Activated naive CD4-positive, alpha-beta T cell treated with anti-CD3 and anti-CD28 coated beads for 36 hours (primary cell): ENCODE data around the gene LINGO1. TPM values are rescaled to one million over a fixed set of nuclear protein-coding genes. Genes with fewer than 3 reads are reported as not detected.

Experiments
- CTCF ChIA-PET: fragments of 350-600 bp; sonication (Branson Sonifier 250); formaldehyde crosslinking; loops from one replicate; lab custom pipeline; 2021; ENCODE audit warnings: antibody characterized with exemption; lab: Charles Lee
- DNase-seq: peaks from one replicate; pipeline ENCODE4 v3.0.0-alpha.2; 2020
- H3K27ac Mint-ChIP-seq: one replicate; pipeline ENCODE4 v1.8.0; 2021; ENCODE audit warnings: mild to moderate bottlenecking, mixed read lengths
- H3K27me3 Mint-ChIP-seq: one replicate; pipeline ENCODE4 v1.8.0; 2021; ENCODE audit warnings: low read depth, mixed read lengths
- H3K36me3 Mint-ChIP-seq: one replicate; pipeline ENCODE4 v1.8.0; 2021; ENCODE audit warnings: low read depth, mixed read lengths
- H3K4me1 Mint-ChIP-seq: one replicate; pipeline ENCODE4 v1.8.0; 2021; ENCODE audit warnings: low read depth, mixed read lengths
- H3K4me3 Mint-ChIP-seq: one replicate; pipeline ENCODE4 v1.8.0; 2021; ENCODE audit warnings: mild to moderate bottlenecking, moderate library complexity, mixed read lengths
- H3K9me3 Mint-ChIP-seq: one replicate; pipeline ENCODE4 v1.8.0; 2021; ENCODE audit warnings: mixed read lengths
- intact Hi-C: fragments of 100-400 bp; cut with micrococcal nuclease; formaldehyde crosslinking; loops from one replicate; pipeline ENCODE4 v1.15.1; 2023
- total RNA-seq, 2 experiments: library from RNA; stranded (reverse); gene quantifications; one replicate each; pipeline ENCODE4 v1.2.3, GENCODE V29; 2021

LINGO1 gene
- total RNA-seq, 2 experiments from 2014 or later: not detected

DNA sequence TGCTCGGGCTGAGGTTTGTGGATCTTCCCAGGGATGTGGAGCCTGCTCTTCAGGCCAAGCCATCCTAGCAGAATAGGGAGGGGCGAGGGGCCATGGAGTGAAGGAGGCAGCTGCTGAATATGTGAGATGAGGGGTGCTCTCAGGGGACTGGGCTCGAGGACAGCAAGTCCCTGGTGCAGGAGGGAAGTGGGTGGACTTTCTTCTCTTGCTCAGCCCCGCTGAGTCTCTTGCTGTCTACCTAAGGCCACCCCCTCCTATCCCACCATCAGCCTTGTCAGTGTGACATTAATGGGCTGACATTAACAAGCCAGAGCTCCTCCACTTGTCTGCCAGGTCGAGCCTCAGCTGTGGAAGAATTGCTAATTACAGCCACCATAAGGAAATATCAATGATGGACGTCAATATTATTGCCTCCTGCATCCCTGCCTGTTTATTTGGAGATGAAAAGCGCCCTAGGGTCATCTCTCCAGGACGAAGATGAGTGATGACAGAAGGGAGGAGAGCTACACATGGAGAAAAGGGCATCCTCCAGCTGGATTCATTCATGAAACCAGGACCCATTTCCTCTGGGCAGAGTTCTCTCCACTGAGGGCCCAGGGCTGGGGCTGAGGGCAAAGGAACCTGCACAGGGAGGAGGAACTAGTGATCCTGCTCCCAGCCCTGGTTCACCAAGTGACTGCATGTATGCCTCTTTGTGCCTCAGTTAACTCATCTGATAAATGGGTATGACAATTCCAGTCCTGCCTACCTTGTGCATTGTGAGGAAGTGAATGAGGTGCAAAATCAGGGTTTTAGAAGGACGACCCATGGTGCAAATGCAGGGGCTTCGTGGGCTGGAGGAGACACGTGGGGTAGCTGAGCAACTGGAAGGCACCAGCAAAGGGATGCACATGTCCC lies 34.9 kb upstream of the LINGO1 start:
- Mint-ChIP-seq H3K4me1 (no peaks in the 10 kb centered on the region), H3K27me3 (peaks cover 2% of the 10 kb centered on the region), H3K9me3 (no peaks in the 10 kb centered on the region), H3K36me3 (no peaks in the 10 kb centered on the region), H3K4me3 (no peak overlapping the region), H3K27ac (no peak overlapping the region)
- intact Hi-C loops: no loop called here
- DNase-seq: no peak
- CTCF ChIA-PET: no interaction called here

DNA sequence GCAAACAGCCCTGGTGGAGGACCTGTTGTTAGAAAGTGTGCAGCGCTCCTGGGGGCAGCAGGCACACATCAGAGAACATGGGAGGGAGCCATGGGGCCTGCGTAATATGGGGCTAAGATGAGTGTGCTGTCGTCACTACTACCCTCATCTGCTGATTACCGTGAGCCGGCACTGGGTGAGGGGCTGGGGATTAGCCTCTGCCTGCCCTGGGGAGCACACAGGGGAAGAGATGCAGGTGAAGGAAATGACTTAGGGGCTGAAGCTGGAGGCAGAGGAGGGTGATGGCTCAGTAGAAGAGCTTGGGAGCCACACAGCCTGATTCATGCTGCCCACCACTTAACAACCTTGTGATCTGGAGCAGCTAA lies 33.6 kb upstream of the LINGO1 start:
- no peaks in the 10 kb centered on the region for H3K36me3 Mint-ChIP-seq
- peaks cover 2% of the 10 kb centered on the region for H3K27me3 Mint-ChIP-seq
- H3K9me3 Mint-ChIP-seq: no peaks in the 10 kb centered on the region
- H3K4me1 Mint-ChIP-seq: no peaks in the 10 kb centered on the region
- CTCF ChIA-PET: no interaction called here
- no peak overlapping the region for H3K4me3 Mint-ChIP-seq
- H3K27ac Mint-ChIP-seq: no peak overlapping the region
- no peak for DNase-seq
- intact Hi-C loops: no loop called here

DNA sequence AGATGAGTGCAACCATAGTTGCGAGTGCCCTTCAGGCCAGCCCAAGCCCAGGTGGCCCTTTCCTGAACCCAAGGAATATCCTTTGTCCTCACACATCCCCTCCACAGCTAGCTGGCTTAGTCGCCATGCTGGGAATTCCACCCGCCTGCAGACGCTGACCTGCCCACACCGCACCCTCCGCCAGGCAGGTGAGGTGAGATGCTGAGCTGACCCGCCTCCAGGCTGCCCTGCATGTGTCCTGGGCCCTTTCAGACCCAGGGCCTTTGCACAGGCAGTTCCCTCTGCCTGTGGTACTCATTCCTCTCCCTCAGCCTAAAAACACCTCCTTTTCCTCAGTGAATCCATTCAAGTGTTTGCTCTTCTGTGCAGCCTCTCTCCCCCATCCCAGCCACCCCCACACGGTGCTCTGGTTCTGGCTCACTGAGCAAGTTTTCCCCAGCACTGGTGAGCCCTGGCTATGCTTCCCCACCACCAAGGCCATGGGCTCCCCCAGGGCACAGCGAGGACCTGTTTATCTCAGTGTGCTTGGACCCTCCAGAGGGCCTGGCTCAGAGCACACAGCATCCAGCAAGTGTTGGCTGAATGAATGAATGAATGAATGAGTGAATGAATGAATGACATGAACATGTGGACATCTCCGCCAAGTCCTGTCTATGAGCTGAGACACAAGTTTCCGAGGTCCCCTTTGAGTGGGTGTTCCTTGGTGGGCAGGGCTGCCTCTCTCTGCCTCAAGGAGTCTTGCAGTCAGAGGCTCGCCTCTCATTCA lies 33.0 kb upstream of the LINGO1 start:
- CTCF ChIA-PET: no interaction called here
- Mint-ChIP-seq H3K4me1 (no peaks in the 10 kb centered on the region), H3K36me3 (no peaks in the 10 kb centered on the region), H3K27me3 (peaks cover 4% of the 10 kb centered on the region), H3K4me3 (no peak overlapping the region), H3K9me3 (no peaks in the 10 kb centered on the region), H3K27ac (no peak overlapping the region)
- no peak for DNase-seq
- intact Hi-C loops: no loop called here

DNA sequence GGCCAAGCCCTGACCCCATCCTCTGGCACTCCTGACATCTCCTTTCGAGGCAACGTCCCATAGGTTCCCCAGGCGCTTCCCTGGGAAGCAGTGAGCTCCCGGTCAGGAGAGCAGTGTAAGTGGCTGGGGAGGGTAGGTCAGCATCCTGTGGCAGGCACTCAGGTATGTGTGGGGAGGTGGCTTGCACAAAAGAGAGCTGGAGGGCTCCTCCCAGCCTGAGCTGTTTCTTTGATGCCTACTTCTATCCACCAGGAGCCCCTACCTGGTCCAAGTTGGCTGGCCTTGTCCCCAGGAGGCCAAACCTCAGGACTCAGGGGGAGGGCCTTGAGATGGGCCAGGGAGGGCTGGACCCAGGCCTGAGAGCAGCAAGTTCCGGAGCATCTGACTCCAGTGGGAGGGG lies 31.7 kb upstream of the LINGO1 start:
- Mint-ChIP-seq H3K9me3 (no peaks in the 10 kb centered on the region), H3K27ac (no peak overlapping the region), H3K4me3 (no peak overlapping the region), H3K4me1 (no peaks in the 10 kb centered on the region), H3K36me3 (no peaks in the 10 kb centered on the region), H3K27me3 (peaks cover 5% of the 10 kb centered on the region)
- CTCF ChIA-PET: no interaction called here
- DNase-seq: no peak
- intact Hi-C loops: no loop called here

DNA sequence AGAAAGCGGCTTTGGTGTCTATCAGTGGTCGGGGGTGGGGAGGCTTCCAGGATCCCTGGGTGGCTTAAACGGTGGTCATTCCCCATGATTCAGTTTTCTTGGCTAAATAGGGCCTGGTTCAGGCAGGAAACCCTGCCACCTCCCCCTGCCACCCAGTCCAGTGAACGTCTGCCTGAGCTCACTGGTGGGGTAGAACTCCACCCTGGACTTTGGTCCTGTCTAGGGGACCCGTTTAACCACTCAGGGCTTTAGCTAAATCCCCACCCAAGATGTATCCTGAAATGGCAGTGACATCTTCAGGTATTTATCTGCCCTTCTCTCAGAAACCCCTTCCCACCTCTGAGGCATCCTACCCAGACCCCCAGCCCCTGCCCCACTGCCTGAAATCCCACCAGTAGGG lies 30.5 kb upstream of the LINGO1 start:
- Mint-ChIP-seq H3K36me3 (no peaks in the 10 kb centered on the region), H3K4me3 (no peak overlapping the region), H3K27ac (no peak overlapping the region), H3K9me3 (no peaks in the 10 kb centered on the region), H3K4me1 (no peaks in the 10 kb centered on the region), H3K27me3 (peaks cover 5% of the 10 kb centered on the region)
- no peak for DNase-seq
- intact Hi-C loops: no loop called here
- CTCF ChIA-PET: no interaction called here

DNA sequence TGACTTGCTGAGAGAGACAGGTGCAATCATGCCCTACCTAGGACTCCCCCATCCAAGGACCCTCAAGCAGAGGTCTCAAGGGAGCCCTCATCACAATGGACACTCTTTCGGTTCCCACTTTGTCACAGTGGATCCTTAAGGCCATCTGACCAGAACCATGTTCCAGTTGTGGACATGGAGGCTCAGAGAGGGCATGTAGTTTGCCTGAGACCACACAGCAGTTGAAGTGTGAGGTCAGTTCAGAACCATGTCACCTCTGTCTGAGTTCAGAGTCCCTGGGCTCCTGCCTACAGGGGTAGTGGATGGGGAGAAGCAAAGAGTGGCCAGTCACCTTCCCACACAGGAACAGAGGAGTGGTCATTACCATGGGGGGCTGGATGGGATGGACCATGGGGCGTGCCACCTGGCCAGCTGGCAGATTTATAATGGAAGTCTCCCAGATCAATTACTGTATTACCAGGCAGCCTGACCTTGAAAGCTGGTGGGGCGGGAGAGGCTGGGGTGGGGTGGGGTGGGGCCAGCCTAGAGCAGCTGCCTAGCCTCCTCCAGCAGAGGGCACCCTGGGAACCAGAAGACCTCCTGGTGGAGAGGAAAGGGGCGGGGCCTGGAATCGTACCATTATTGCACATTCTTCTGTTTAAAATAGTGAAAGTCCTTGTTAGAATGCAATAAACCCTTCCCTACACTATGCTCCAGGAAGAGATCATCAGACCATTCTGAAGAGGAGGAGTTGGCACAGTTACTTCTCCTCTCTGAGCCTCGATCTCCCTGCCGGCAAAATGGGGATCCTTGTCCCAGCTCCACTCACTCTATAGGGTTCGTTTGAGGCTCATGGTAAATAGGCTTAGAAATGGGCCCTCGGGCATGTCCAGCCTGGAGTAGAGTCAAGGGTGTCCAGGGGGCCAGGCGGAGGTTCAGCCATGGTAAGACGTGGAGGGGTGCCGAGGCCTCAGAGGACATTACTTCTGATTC lies 26.9 kb upstream of the LINGO1 start:
- Mint-ChIP-seq H3K27me3 (peaks cover 9% of the 10 kb centered on the region), H3K4me1 (no peaks in the 10 kb centered on the region), H3K4me3 (no peak overlapping the region), H3K36me3 (no peaks in the 10 kb centered on the region), H3K27ac (no peak overlapping the region), H3K9me3 (no peaks in the 10 kb centered on the region)
- DNase-seq: peak; percentile 58
- CTCF ChIA-PET: no interaction called here
- intact Hi-C loops: no loop called here

DNA sequence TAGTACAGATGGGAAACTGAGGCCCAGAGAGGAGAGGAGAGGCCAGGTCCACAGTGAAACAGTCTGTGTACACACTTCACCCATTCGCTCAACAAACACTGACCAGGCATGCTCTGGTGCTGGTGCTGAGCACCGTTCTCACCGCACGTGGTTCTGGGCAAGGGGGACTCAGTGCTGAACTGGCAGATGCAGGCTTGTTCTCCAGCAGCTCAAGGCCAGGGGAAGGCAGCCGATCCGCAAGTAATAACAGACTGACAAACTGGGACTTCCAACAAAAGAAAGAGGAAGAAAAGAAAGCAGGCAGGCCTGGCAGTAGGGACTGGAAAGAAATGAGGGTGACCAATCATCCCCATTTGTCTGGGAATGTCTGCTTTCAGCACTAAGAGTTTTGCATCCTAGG lies 25.6 kb upstream of the LINGO1 start:
- no peak for DNase-seq
- no peaks in the 10 kb centered on the region for H3K9me3 Mint-ChIP-seq
- H3K4me1 Mint-ChIP-seq: no peaks in the 10 kb centered on the region
- H3K36me3 Mint-ChIP-seq: no peaks in the 10 kb centered on the region
- no peak overlapping the region for H3K4me3 Mint-ChIP-seq
- peaks cover 9% of the 10 kb centered on the region for H3K27me3 Mint-ChIP-seq
- CTCF ChIA-PET: no interaction called here
- no peak overlapping the region for H3K27ac Mint-ChIP-seq
- intact Hi-C loops: no loop called here

DNA sequence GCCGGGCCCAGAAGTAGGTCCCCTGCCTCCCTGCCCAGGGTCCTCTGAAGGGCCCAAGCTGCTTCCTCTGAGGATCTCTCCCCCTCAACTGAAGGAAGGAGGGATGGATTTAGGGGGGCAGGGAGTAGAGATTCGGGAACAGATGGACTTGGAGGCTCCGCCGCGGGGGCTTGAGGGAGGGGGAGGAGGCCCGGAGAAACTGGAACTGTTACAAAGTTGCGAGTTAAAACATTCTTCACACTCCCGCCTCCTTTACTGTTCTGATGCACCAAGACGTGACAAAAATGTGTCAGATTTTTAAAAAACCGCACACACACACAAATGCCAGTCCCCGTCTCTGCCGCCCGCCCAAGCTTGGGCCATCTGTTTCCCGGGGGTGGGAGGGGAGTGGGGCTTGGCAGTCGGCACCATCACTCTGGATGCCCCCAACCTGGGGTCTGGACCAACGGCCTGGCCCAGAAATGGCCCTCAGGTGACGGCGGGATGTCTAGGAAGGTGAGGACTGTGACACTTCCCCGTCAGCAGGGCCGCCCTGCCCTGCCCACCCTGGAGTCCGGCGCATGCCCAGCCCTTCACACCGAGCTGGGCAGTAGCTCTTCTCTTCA lies 25.0 kb upstream of the LINGO1 start:
- CTCF ChIA-PET: interaction anchor here (1.1 to 1.3 kb wide), 2 partner anchors 126 to 164 kb away, joined by 3 to 6 read pairs; no protein-coding TSS in a partner anchor
- Mint-ChIP-seq H3K9me3 (no peaks in the 10 kb centered on the region), H3K4me3 (no peak overlapping the region), H3K36me3 (no peaks in the 10 kb centered on the region), H3K27me3 (peaks cover 9% of the 10 kb centered on the region), H3K4me1 (no peaks in the 10 kb centered on the region), H3K27ac (no peak overlapping the region)
- intact Hi-C loops: no loop called here
- no peak for DNase-seq

DNA sequence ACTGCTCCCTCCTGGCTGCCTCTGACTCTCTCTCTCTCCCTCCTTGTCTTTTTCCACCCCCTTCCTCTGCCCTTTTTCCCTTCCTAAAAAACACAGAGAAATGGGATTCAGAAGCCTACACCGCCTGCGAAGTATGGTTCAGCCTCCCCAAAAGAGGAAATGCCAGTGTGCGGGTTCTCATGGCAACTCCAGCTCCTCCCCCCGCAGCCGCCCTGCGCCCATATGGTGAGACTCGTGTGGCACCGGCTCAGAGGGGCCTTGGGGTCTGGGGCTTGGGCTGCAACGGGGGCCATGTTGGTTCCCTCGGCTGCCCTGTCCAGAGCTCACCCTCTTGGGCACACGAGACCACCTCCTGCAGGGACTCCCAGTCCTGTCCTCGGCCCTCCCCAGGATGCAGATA lies 23.6 kb upstream of the LINGO1 start:
- Mint-ChIP-seq H3K27ac (no peak overlapping the region), H3K27me3 (peaks cover 9% of the 10 kb centered on the region), H3K4me3 (no peak overlapping the region), H3K4me1 (no peaks in the 10 kb centered on the region), H3K36me3 (no peaks in the 10 kb centered on the region), H3K9me3 (no peaks in the 10 kb centered on the region)
- intact Hi-C loops: no loop called here
- no peak for DNase-seq
- CTCF ChIA-PET: interaction anchor here (0.6 to 1.3 kb wide), 2 partner anchors 20 to 165 kb away, joined by 3 to 6 read pairs; no protein-coding TSS in a partner anchor

DNA sequence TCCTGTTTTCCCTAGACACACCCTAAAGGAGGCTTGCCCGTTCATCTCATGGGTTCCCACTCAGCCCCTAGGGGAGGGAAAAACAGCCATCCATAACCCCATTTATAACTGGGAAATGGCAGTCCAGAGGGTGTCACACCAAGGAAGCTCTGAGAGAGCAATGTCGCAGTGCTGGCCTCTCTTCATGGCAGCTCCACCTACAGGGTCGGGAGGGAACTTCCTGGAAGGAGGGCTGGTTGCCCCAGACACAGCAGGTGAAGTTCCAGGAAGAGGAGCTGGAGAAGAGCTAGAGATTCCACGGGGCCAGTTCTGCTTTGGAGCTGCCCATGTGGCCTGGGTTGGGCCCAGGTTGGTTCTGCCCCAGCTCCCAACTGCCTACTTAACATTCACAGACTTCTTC lies 22.3 kb upstream of the LINGO1 start:
- H3K36me3 Mint-ChIP-seq: no peaks in the 10 kb centered on the region
- intact Hi-C loops: no loop called here
- H3K4me1 Mint-ChIP-seq: no peaks in the 10 kb centered on the region
- no peak overlapping the region for H3K4me3 Mint-ChIP-seq
- DNase-seq: no peak
- no peak overlapping the region for H3K27ac Mint-ChIP-seq
- CTCF ChIA-PET: no interaction called here
- no peaks in the 10 kb centered on the region for H3K9me3 Mint-ChIP-seq
- peaks cover 6% of the 10 kb centered on the region for H3K27me3 Mint-ChIP-seq

DNA sequence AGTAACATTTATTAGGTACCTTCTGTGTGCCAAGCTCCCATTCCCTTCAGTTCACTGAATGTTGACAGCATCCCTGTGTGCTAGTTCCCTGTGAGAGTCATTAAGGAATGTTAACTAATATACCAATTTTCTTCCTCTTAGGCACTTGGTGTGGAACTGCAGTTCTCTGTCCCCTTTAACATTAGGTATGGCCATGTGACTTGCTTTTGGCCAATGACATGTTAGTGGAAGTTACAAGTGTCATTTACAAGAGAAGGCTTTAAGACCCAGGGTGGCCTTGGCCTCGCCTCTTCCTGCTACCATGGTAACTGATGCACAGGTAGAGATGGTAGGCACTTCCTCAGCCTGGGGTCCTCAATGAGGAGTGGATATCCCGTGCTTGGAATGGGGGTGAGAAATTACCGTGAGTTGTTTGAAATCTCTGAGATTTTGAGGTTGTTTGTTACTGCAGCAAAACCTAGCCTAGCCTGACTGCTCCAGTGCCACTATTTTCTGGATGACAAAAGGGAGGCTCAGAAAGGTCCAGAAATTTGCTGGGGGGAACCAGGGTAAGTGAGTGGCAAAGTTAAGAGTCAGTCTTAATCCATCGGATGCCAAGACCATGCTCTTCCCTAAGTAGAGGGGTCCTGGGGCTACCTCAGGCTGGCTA lies 21.2 kb upstream of the LINGO1 start:
- H3K27ac Mint-ChIP-seq: no peak overlapping the region
- H3K27me3 Mint-ChIP-seq: peaks cover 3% of the 10 kb centered on the region
- H3K4me3 Mint-ChIP-seq: no peak overlapping the region
- no peaks in the 10 kb centered on the region for H3K36me3 Mint-ChIP-seq
- no peaks in the 10 kb centered on the region for H3K9me3 Mint-ChIP-seq
- no peak for DNase-seq
- H3K4me1 Mint-ChIP-seq: no peaks in the 10 kb centered on the region
- CTCF ChIA-PET: no interaction called here
- intact Hi-C loops: no loop called here
